Measurements from ENCODE around the gene RSPO1.

DNA sequence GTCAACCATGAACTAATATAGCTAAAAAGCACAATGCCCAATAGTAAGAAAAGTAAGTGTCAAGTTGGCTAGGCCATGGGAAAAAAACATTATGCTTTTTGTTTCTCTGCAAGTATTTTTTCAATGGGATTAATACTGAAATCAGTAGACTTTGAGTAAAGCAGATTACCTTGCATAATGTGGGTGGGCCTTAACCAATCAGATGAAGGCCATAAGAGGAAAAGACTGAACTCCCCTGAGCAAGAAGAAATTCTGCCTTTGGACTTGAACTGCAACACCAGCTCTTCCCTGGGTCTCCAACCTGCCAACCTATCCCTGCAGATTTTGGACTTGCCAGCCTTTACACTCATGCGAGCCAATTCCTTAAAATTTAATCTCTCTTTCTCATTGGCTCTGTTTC is 6.4 kb upstream of the RSPO1 start:
- no peak for TF ChIP-seq PATZ1 (CRISPR knock-in tag; IDR thresholded peaks at IDR 0.05; ENCODE audit: borderline replicate concordance)
- TF ChIP-seq, protein P1, sequence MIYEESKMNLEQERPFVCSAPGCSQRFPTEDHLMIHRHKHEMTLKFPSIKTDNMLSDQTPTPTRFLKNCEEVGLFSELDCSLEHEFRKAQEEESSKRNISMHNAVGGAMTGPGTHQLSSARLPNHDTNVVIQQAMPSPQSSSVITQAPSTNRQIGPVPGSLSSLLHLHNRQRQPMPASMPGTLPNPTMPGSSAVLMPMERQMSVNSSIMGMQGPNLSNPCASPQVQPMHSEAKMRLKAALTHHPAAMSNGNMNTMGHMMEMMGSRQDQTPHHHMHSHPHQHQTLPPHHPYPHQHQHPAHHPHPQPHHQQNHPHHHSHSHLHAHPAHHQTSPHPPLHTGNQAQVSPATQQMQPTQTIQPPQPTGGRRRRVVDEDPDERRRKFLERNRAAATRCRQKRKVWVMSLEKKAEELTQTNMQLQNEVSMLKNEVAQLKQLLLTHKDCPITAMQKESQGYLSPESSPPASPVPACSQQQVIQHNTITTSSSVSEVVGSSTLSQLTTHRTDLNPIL (CRISPR knock-in tag; IDR thresholded peaks at IDR 0.05; ENCODE audit: low read depth) = no peak
- no peak for TF ChIP-seq ZNF8 (CRISPR knock-in tag; IDR thresholded peaks at IDR 0.05)
- no peak for TF ChIP-seq OSR1 (CRISPR knock-in tag; IDR thresholded peaks at IDR 0.05)
- TF ChIP-seq, protein P2, sequence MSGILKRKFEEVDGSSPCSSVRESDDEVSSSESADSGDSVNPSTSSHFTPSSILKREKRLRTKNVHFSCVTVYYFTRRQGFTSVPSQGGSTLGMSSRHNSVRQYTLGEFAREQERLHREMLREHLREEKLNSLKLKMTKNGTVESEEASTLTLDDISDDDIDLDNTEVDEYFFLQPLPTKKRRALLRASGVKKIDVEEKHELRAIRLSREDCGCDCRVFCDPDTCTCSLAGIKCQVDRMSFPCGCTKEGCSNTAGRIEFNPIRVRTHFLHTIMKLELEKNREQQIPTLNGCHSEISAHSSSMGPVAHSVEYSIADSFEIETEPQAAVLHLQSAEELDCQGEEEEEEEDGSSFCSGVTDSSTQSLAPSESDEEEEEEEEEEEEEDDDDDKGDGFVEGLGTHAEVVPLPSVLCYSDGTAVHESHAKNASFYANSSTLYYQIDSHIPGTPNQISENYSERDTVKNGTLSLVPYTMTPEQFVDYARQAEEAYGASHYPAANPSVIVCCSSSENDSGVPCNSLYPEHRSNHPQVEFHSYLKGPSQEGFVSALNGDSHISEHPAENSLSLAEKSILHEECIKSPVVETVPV (CRISPR knock-in tag; IDR thresholded peaks at IDR 0.05) = no peak
- TF ChIP-seq RARB (CRISPR knock-in tag; IDR thresholded peaks at IDR 0.05) = no peak
- no peak for TF ChIP-seq ZC3H10 (CRISPR knock-in tag; IDR thresholded peaks at IDR 0.05)

Data from SK-N-SH treated with all-trans-retinoic acid at 6 μM for 48 hours (cell line).